ENCODE results near the gene TEX35.

The TEX35 gene
- 0 reads per million in 2 donors for total RNA-seq

- DNase-seq, result no peak
Observed at GRCh38 chr1:178512566-178513277, at the start of gene TEX35. TSS of gene TEX35 (plus strand) at chr1:178513109. CDS start at chr1:178513189, 80 bp downstream.

- DNase-seq, result no peak
Observed at GRCh38 chr1:178464141-178464540, 48.8 kb upstream of the TEX35 start.

- no peak for DNase-seq
Observed at GRCh38 chr1:178464566-178464965, 48.3 kb upstream of the TEX35 start.

GRCh38 chr1:178465011-178465410, 47.9 kb upstream of the TEX35 start:
- DNase-seq, result no peak

GRCh38 chr1:178467837-178468236, 45.1 kb upstream of the TEX35 start:
- DNase-seq, result no peak

GRCh38 chr1:178470411-178470960, 42.4 kb upstream of the TEX35 start:
- DNase-seq, result no peak

GRCh38 chr1:178472531-178472930, 40.4 kb upstream of the TEX35 start:
- DNase-seq, result no peak

GRCh38 chr1:178477373-178477772, 35.5 kb upstream of the TEX35 start:
- no peak for DNase-seq

- DNase-seq, result no peak
Observed at GRCh38 chr1:178477841-178478240, 35.1 kb upstream of the TEX35 start.

GRCh38 chr1:178483251-178483957, 29.5 kb upstream of the TEX35 start:
- DNase-seq, result no peak

GRCh38 chr1:178484698-178485225, 28.1 kb upstream of the TEX35 start:
- DNase-seq, result no peak

GRCh38 chr1:178485541-178485981, 27.3 kb upstream of the TEX35 start:
- no peak for DNase-seq

- no peak for DNase-seq
Observed at GRCh38 chr1:178486100-178487069, 26.5 kb upstream of the TEX35 start.

- DNase-seq, result no peak
Observed at GRCh38 chr1:178487070-178487615, 25.8 kb upstream of the TEX35 start.

GRCh38 chr1:178488393-178488792, 24.5 kb upstream of the TEX35 start:
- no peak for DNase-seq

GRCh38 chr1:178489399-178489798, 23.5 kb upstream of the TEX35 start:
- DNase-seq, result no peak

- DNase-seq, result no peak
Observed at GRCh38 chr1:178490136-178490535, 22.8 kb upstream of the TEX35 start.

GRCh38 chr1:178490967-178491366, 21.9 kb upstream of the TEX35 start:
- no peak for DNase-seq

- DNase-seq, result no peak
Observed at GRCh38 chr1:178491721-178492120, 21.2 kb upstream of the TEX35 start.

GRCh38 chr1:178492341-178492740, 20.6 kb upstream of the TEX35 start:
- DNase-seq, result no peak

- no peak for DNase-seq
Observed at GRCh38 chr1:178493301-178493741, 19.6 kb upstream of the TEX35 start.

GRCh38 chr1:178494569-178494971, 18.3 kb upstream of the TEX35 start:
- no peak for DNase-seq
